ENCODE data around the gene CFAP46.

DNA sequence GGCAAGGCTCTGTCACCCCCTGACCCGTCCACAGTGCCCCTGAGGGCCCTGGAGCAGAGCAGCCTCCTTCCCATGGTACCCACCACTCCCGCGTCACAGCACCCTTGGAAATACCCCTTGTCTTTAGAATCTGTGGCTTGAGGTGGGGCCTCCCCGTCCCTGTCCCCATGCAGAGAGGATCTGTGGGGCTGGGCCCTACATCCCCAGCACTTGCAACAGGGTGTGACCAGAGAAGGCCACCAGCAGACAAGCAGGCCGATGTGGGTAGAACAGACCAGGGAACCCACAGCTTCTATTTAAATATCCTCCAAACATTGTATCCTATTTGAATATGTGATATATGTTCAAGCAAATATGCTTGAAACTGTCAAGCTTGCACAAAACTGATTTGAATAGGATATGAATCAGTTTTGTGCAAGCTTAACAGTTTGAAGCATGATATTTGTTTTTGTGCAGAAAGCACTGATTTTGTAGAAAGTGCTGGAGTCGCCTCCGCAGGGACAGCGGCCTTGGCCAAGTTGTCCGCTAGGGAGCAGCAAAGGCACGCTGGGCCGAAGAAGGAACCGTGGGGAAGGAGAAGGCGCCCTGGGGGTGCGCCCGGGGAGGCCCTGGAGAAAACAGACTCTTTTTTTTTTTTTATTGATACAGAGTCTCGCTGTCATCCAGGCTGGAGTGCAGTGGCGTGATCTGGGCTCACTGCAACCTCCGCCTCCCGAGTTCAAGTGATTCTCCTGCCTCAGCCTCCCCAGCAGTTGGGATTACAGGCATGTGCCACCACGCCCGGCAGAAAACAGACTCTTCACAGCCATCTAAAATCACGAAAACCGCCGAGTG, 2.2 kb downstream of the CFAP46 start:
- TF ChIP-seq CTCF (IDR thresholded peaks at IDR 0.05) (peak; percentile 89), EZH2 (IDR thresholded peaks at IDR 0.05) (peak; percentile 36)
